GM21529 (cell line): ENCODE results near the gene BCL2.
A peak's percentile ranks its signal among the peaks of the same experiment; 100 is the strongest.

Experiments used
- ATAC-seq: cut with Tn5 transposase; IDR thresholded peaks from one replicate; pipeline ENCODE4 v1.9.1; 2021; ENCODE audit not compliant: unreplicated experiment

Gene BCL2

DNA sequence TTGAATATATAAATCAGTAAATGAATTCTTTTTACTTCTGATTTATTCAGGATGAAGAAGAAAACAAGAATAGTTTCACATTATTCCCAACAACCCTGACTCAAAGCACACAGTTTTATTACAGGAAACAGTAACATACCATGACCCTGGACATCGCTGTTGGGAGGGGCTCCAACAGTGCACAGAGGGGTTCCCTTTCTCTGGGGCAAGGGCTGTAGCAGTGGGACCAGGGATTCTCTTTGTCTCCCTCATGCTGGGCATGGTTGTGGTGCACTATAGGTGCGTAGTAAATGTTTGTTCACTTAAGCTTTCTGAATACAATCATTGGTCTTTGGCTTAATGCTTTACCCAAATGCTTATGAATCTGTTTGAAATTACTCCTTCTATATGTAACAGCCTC is 189.4 kb downstream of the BCL2 start:
- ATAC-seq, result no peak

DNA sequence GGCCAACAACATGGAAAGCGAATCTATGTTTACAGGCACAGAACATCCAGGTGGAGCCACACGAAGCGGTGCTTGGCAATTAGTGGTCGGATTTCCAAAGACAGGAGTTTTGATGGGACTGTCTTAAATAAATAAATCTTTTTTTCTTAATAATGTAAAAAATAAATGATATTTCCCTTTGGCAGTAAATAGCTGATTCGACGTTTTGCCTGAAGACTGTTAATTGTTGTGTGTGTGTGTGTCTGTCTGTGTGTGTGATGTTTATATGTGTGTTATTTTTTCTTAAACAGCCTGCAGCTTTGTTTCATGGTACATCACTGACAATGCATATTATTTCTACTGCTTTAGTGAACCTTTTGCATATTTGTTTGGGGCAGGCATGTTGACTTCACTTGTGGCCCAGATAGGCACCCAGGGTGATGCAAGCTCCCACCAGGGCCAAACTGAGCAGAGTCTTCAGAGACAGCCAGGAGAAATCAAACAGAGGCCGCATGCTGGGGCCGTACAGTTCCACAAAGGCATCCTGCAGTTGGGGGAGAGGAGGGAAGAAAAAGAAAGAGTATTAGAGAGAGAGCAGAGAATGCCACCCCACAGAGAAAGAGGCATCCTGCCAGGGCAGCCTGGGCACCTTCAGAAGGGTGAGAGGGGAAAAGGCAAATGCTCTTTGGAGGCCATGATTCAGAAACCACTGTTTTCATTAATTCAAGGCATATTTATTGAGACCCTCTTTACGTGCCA is 191.2 kb downstream of the BCL2 start:
- no peak for ATAC-seq

DNA sequence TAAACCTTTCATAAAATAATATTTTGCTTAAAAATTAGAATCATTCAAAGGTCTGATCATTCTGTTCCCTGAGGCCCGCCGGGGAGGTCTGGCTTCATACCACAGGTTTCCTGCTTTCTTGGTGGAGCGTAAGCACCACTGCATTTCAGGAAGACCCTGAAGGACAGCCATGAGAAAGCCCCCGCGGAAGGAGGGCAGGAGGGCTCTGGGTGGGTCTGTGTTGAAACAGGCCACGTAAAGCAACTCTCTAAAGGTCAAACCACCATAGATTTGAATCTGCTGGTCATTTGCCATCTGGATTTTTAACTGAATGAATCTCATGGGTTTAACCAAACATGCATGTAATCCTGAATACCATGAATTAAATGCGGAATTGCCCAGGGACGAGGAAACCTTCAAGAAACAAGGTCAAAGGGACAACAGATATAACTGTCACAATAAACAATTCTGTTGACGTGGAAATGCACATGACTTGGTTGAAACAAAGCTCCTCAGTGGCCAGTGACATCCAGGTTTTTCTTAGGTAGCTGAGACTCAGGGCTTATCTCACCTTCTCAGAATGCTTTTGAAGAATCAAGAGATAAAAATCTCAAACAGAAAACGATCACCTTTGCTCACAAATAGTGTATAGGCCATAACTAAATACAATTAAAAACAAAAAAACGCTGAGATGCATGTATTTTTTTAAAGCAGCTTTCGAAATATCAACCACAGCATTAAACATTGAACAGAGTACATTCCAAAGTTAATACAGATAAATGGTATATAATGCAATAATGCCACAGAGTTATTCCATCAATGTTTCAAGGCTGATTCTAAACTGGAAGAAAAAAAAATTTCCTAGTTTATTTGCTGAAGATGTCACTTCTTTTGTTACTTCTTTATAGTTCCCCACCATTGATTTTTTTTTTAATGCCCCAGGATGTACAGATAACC is 193.2 kb downstream of the BCL2 start:
- ATAC-seq, result no peak

DNA sequence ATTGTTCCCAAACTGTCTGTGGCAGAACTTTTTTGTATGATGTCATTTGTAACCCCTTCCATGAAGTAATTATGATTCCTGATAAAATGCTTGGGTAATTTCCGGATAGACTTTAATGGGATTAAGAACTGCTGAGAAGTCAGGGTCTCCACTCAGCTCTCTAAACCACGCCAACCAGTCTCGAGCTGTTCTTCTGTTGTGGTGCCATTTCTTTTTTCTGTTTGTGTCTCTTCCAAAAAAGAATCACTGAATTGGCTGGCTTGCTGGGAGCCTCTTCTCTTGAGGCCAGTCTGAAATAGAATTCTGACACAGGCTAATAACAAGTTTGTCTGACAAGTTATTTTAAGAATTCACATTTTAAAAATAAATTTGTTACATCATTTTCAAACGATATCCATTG is 198.9 kb downstream of the BCL2 start:
- ATAC-seq, result no peak

DNA sequence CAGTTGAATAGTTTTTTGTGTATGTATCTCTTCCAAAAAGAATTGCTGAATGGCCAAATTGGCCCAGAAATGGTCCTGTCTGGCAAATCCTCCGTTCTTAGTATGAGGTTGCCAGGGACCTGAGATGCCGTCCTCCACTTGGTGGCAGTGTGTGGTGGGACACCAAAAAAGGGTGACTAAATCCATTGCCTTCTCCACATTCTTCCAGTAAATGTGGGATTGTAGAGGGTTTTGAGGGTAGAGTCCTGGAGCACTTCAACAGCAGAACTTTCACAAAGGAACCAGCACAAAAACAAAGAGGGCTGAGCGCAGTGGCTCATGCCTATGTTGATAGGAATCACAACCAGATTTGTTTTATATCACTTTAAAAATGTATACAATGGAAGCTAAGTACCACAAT is 199.9 kb downstream of the BCL2 start:
- ATAC-seq, result peak; percentile 62

DNA sequence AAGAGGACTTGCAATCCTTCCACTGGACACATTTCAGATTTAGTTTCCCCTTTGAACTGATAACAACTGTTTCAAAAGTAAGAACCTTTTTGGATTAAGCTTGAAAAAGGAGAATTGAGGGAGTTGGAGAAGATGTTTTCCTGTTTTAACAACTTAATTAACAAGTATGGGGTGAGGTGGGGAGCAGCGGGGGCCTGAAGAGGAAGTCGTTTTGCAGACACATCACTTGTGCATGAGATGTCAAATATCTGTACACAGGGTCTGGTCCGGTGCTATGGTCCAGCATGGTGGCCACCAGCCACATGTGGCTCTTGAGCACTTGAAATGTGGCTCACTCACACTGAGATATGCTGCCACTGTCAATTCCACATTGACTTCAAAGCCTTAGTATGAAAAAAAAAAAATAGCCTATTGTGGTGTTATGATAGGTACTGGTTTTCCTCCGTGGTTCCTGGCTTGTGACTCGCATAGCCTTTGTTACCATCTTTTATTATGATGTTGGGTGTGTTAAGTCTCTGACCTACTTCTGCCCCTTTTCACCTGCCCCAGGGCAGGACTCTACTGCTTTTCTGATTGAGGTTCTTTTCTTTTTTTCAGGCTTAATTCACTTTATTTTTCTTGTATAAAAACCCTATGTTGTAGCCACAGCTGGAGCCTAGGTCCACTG is 205.5 kb downstream of the BCL2 start:
- ATAC-seq, result no peak

DNA sequence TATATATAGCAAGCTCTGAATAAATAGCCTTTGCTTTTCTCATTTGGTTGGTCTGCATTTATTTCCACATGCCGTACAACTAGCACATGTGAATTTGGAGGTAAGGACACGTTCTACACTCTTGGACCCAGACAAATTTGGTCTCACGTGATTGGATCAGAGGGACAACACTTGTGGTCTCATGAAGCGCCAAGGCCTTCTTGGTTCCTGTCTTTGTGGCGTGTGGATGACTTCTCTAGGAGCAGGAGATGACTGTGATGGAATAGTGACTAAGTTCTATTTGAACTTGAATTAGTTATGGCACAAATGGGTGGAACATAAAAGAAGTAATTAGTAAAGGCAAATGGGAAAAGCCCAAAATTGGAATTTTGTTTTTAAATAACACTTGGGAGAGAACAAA is 206.9 kb downstream of the BCL2 start:
- no peak for ATAC-seq

DNA sequence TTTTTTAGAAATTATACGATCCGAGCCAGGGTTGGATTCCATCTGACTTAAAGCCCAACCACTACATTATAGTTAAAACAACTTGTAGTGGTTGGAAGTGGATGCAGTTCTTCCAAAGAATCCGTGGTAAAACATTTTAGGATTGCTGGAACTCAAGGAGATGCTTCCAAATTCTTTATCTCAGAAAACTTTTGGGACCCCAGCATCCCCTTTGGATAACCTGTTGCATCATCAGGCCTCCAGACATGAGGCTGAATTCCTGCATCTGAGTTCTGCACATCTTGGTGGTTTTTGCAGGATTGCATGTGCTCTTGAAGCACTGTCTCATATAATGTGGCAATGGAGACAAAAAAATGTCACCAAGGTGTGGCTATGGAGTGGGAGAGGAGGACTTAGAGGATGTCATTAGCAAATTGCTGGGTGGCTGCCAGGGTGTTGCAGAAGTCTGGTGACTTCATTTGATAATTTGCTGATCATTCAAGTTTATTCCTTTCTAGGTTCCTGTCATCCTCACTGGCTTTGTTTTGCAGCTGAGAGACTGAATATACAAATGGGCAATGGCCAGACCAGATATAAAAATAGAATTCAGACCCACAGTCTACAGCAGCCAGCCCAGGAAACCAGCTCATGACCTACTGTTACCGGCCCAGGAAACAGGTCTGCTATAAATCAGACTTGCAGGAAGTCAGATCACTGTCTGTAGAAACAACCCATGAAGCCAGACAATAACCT is 207.7 kb downstream of the BCL2 start:
- peak; percentile 47 for ATAC-seq

DNA sequence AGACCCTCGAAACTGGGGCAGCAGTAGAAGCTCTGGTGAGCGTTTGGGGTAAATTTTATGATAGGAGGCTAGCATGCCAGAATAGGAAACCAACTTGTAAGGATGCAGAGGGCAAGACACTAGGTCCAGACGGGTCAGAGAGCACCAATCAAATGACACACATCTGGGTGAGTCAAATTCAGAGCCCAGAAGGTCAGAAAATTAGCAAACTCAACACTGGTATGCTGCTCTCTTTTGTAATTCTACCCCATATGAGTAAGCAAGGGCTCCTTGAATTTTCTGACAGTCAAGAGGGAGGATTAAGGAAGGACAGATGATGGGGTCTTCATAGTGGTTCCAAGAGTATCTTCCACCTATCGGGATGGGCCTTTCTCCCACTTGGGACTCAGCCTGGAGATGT is 209.8 kb downstream of the BCL2 start:
- ATAC-seq, result no peak

DNA sequence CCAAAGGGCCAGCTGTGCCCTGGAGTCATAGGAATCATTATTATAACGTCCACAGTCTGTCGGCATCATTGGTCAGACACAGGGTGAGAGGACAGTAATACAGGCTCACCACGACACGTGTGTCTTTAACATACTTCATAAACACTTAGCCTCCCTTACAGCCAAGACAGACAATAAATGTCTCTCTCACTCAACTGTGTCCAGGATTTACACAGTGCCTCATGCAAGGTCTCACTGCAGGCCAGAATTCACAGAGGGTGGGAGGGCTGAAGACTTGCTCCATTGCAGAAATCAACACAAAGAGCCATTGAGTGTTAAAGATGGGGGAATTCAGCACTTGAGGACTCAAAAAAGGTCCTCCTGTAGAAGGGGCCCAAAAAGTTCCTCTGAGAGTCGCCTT is 210.5 kb downstream of the BCL2 start:
- ATAC-seq, result no peak

DNA sequence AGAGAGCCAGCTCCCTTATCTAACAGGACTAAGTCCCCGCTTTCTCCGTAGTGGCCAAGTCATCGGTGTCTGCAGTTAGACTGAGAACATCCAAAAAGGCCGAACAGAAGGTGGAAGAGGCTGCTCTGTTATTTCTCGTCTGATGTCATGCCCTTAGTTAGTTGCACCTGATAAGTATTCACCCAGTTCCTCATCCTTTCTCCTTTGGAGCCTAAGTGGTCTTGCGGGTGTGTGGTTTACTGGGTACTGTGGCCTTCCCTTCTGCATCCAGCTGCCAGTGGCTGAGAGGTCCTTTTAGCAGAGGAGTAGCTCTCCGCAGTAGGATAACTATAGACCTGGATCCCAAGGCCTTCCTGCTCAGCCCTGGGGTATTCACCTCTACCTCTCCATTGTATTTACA is 211.6 kb downstream of the BCL2 start:
- ATAC-seq, result no peak

DNA sequence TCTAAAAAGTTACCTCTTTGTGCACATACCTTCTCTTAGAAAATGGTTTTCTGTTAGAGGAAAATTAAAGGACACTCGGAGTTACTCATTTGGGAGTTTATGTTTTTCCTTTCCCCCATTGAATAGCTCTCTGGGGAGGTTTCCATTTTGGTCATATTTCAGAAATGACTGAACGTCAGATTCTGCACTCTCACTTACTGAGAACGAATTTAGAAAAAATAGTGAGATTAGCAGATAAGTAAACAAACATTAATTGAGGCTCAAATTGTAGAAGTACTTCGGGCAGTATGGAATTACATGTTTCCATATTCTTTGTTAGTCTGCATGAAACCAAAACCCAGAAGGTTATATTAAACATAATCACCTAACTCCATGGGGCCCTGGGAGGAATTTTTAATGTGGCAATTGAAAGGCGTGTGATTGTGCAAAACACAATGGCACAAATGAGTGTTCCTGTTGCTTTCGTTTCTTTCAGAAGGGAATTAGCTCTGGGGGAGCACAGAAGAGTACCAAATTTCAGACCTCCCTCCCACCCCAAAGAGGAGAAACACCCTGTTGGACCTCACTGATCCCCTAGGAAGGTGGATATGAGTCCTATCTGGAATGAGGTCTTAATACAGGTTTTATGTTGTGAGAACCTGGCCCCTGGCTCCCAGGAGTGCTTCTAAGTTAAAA is 212.3 kb downstream of the BCL2 start:
- peak; percentile 49 for ATAC-seq

DNA sequence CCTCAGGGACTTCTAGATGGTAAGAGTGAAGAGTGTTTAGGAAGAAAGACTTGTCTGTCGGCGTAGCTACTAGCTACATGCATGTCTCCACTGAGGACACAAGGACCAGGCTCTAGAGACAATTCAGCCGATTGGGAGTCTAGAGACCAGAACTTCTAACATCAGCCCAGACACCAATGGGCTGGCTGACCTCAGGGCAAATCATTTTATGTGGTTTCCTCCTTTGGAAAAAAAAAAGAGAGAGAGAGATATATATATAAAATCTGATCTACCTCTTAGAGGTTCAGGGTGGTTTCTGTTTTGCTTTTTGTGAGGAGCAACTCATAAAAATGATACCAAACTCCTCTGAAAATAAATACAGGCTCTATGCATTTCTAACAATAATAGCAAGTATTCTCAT is 212.8 kb downstream of the BCL2 start:
- peak; percentile 33 for ATAC-seq

DNA sequence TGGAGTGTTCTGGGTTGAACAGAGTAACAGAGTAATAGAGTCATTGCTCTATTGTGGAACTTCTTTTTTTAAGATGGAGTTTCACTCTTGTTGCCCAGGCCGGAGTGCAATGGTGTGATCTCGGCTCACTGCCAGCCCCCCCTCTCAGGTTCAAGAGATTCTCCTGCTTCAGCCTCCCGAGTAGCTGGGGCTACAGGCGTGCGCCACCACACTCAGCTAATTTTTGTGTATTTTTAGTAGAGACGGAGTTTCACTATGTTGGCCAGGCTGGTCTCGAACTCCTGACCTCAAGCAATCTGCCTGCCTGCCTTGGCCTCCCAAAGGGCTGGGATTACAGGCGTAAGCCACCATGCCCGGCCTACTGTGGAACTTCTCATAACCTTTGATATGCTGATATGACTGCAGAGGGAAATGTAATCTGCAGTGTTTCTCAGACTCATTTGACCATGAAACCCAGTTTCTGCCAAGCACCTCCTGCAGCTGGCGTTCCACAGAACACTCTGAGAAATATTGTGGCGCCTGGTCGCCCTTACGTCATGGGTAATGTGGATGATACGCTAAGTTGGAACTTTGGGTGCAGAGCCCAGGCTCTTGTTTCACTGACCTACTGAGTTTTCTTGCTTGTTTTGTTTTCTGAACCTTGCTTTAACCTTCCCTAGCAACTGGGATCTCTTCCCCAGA is 213.8 kb downstream of the BCL2 start:
- ATAC-seq, result peak; percentile 68

DNA sequence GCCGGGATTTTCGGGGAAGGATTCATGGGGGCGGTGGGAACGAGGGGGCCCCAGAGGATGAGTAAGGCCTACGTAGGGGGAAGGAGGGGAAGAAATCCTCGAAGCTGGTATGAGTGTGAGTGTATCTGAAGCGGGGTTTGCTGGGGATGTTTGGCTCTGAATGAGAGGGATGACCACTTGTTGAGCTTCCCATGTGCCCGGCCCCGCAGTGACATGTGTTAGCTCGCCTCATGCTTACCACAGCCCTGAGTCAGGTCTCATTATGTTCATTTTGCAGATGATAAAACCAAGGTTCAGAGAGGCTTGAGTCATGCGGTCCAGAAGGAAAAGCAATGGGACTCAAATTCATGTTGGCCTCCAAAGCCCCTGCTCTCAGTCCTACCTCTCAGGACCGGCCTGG is 214.7 kb downstream of the BCL2 start:
- no peak for ATAC-seq

DNA sequence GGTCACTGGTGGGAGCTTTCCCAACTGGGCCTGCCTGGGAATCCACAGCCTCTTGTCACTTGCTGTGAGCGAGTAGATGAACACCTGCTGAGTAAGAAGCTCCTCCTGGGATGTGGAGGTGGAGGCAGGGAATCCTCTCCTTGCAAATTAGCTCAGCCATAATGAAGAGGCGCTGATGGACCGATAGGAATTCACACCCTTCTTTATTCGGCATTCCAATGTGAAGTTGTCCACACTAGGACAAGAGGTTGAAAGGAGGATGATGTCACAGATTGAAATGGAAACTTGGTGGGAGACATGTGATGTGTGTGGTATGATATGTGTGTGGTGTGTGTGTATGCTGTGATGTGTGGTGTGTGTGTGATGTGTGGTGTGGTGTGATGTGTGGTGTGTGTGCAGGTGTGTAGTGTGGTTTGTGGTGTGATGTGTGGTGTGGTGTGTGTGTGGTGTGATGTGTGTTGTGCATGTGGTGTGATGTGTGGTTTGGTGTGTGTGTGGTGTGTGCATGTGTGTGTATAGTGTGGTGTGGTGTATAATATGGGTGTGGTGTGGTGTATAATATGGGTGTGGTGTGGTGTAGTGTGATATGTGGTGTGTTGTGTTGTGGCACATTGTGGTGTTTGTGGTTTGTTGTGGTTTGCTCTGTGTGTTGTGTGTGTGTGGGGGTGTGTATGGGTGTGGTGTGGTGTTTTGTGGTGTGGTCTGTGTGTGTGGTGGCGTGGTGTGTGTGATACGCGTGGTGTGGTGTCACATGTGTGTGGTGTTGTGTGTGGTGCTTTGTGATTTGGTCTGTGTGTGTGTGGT is 216.4 kb downstream of the BCL2 start:
- no peak for ATAC-seq

DNA sequence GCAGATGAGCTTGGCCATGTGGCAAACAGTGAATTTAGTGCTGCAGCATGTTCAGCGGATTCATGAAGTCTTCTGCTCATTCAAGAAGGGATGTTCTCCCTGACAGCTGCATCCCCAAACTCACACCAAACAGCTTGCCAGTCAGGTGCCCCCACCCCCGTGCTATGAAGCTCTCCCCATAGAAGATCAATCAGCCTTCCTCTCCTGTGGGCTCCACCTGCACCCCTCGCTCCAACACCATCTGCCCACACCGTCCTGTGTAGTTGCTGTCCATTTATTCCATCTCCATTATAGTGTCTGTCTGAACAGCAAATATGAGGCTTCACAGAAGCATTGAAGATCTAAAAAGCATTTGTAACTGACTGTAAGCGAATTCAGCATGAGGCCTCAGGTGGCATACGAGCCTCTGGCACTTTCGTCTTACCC is 218.9 kb downstream of the BCL2 start:
- ATAC-seq, result no peak

DNA sequence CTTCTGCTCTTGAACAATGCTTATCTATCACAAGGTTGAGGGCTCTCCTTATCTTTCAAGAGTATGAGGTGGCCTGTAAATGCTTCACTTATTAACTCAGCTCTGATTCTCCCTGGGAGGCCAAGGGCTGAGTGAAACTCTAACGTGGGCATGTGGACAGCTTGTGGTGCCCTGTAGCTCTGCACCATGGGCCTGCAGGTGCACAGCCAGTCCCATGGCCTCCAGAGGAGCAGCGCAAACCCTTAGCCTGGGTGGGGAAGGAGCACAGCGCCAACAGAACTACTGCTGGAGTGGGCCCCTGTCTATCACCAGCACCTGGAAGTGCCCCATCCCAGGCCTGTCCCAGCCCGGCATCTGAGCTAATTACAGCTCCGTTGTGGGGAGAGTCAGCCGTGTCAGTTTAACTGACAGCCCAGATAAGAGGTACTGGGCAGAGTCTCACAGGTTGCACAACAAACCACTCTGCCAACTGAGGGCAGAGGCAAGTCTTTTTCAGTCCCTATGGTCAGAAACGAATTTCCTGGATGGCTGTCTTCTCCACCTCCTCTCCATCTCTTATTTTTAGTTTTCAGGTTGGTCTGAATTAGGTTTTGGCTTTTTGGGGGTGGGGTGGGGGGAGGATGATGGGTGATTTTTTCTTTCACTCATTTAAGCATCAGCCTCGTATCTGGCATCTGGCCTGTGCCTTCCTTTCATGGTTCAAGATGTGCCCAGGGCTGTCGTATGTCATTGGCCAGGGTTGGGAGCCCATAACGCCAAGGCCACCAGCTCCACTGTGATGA is 219.5 kb downstream of the BCL2 start:
- peak; percentile 50 for ATAC-seq
